Epithelial cell of proximal tubule (primary cell): ENCODE data around the gene MYO7B. TPM values are rescaled to one million over a fixed set of nuclear protein-coding genes. Genes with fewer than 3 reads are reported as not detected.

Experiments
- DNase-seq: peaks from one replicate; pipeline ENCODE4 v3.0.0-alpha.2; 2011; ENCODE audit warnings: low read depth
- H3K4me3 ChIP-seq: 2 replicates; pipeline ENCODE4 v1.5.1; 2011; ENCODE audit warnings: low read depth, mild to moderate bottlenecking, low read length
- total RNA-seq: library from RNA; depleted of rRNA; stranded (reverse); fragments of >200 nt; gene quantifications from 2 replicates; pipeline ENCODE4 v1.2.3, GENCODE V29; 2015
- TF ChIP-seq, protein P1 (sequence below): conservative IDR thresholded peaks from 2 replicates; pipeline ENCODE4 v1.5.1; 2012; ENCODE audit warnings: low read depth, mild to moderate bottlenecking, low read length

MYO7B gene
- total RNA-seq, 1 donor from 2014 or later: not detected

DNA sequence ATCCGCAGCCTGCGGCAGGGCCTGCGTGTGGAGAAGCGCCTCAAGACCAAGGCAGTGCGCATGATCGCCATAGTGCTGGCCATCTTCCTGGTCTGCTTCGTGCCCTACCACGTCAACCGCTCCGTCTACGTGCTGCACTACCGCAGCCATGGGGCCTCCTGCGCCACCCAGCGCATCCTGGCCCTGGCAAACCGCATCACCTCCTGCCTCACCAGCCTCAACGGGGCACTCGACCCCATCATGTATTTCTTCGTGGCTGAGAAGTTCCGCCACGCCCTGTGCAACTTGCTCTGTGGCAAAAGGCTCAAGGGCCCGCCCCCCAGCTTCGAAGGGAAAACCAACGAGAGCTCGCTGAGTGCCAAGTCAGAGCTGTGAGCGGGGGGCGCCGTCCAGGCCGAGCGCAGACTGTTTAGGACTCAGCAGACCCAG is 115.9 kb downstream of the MYO7B start:
- DNase-seq: no peak
- H3K4me3 ChIP-seq: no peak overlapping the region
- TF ChIP-seq, protein P1, sequence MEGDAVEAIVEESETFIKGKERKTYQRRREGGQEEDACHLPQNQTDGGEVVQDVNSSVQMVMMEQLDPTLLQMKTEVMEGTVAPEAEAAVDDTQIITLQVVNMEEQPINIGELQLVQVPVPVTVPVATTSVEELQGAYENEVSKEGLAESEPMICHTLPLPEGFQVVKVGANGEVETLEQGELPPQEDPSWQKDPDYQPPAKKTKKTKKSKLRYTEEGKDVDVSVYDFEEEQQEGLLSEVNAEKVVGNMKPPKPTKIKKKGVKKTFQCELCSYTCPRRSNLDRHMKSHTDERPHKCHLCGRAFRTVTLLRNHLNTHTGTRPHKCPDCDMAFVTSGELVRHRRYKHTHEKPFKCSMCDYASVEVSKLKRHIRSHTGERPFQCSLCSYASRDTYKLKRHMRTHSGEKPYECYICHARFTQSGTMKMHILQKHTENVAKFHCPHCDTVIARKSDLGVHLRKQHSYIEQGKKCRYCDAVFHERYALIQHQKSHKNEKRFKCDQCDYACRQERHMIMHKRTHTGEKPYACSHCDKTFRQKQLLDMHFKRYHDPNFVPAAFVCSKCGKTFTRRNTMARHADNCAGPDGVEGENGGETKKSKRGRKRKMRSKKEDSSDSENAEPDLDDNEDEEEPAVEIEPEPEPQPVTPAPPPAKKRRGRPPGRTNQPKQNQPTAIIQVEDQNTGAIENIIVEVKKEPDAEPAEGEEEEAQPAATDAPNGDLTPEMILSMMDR: no peak

DNA sequence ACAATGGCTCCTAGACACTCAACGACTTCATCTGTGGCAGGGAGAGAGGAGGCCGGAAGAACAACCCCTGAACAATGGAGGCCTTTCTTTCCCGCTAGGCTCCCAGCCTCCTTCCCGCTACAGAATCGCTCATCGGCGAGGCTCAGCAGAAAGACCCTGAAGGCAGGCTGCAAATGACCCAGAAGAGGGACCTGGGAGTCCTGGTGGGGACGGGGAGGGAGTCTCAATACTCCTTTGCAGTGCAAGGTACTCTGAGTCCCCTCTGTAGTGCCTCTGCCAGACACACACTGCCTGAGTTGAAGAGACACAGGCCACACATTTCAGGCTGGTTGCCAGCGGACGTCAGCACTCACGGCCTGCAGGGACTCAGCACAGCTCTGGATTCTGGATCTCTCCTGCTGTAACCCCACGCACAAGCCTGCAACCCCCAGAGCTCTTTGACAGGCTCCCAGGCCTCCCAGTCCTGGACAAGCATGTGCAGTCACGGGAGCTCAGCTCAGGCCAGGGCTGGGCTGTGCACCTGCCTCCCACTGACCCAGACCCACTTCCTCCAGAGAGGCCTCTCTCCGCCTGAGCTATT is 116.6 kb downstream of the MYO7B start:
- DNase-seq: no peak
- H3K4me3 ChIP-seq: no peak overlapping the region
- TF ChIP-seq, protein P1: no peak

DNA sequence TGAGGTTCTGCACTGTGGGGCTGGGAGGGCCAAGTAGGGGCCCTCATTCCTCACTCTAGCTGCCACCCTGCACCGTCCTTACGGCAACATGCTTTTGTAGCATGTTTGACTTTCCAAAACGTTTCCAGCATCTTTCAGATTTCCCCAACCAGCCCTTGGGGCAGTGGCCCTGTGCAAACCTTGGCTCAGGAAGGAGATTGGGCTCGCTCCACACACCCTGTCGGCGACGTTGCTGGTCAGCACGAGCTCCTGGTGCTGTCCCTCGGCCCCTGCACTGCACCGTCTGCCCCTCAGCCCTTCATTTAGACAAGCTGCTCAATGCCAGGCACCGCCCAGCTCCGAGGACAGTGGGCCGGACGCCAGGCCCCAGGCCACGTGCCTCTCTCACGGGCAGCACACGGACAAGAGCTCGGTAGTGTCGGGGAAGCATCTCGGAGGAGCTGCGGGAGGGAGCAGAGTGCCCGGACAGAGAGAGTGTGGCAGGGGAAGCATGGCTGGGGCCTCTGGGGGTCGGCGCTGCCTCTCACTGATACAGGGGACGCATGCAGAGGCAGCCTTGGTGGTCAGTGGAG is 117.4 kb downstream of the MYO7B start:
- TF ChIP-seq, protein P1: no peak
- H3K4me3 ChIP-seq: no peak overlapping the region
- DNase-seq: no peak

DNA sequence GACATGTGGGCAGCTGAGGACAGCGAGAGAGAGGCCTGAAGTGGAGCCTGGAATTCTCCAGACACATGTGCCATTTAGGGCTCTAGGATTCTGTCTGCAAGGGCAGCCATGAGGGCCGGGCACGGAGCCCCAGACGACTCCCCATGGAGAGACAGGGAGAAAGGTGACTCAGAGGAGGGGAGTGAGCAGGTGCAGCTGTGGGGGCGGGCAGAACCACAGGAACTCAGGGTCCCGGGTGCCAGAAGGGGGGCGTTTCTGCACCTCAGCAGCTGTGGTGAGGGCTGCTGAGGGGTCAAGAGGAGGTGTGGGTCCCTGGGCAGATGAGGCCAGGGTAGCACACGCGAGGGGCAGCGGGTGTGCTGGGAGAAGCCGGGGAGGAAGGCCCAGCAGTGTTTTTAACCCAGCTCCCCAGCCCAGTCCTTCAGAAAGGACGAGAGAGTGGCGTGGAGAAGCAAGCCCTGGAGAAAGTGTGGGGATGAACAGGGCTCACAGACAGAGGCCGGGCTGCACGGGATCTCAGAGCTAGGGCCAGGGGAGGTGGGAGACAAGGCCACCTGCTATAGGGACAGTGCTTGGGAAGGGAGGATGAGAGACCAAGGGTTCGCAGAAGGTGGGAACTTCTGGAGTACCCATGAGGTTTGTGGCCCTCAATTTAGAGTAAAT is 118.1 kb downstream of the MYO7B start:
- TF ChIP-seq, protein P1: no peak

DNA sequence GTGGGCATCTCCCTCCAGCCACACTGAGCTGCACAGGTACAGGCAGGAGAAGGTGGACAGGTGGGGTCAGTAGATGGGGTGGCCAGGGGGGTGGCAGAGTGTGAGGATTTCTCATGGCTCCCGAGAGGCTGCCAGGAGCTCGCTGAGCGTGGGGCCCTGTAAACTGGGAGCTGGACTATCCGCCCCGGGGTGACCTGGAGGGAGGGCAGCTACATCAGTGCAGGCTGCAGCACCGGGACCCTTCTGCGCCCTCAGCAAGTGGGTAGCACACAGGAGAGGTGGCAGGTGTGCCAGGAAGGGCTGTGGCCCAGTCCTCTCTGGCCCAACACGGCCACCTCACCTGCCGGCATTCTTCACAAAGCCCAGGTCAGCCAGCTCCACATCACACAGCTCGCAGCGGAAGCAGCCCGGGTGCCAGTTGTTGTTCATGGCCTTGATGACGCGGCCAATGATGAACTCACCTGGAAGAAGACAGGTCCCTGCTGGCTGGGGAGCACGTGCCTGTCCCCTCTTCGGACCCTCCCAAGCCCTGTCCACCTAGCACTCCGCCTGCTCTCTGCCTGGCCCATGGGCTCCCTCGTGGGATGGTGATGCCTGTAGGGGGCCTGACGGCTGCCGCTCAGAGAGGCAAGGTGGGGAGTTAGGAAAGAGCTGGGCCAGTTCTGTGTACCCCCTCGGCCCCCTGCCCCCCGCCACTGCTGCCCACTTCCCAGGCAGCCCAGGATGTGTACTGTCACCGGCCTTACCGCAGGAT is 118.8 kb downstream of the MYO7B start:
- TF ChIP-seq, protein P1: no peak
- no peak for DNase-seq

More for the DNA sequence above, 118.1 kb downstream of the MYO7B start:
- no peak for DNase-seq
- H3K4me3 ChIP-seq: no peak overlapping the region

DNA sequence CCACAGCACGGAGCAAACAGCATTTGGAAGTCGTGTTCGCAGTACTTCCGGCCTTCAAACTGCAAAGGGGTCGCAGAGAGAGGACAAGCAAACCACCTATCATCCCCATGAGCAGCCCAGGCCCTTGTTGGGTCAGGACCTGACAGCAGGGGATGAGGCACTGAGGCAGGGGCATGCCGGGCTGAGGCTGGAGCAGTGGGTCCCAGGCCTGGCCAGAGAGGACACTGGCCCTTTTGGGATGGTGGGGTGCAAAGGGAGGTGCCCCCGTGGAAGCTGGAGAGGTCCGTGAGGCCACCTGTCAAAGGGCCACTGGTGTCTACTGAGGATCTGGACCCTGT is 119.3 kb downstream of the MYO7B start:
- DNase-seq: no peak
- no peak overlapping the region for H3K4me3 ChIP-seq
- TF ChIP-seq, protein P1: no peak

More for the DNA sequence above, 118.8 kb downstream of the MYO7B start:
- no peak overlapping the region for H3K4me3 ChIP-seq
